Kidney (tissue), 14 donors: ENCODE measurements around the gene TMEM208. TPM values are rescaled to one million over a fixed set of nuclear protein-coding genes. Genes with fewer than 3 reads are reported as not detected.

ENCODE experiments used
- DNase-seq, 5 donors: peaks; one replicate each; pipeline ENCODE4 v3.0.0-alpha.2; 2013 to 2020
- FAIRE-seq: peaks from 2 replicates; lab custom pipeline; 2012; peaks lifted over from hg19 to GRCh38; lab: Jason Lieb, UNC
- H3K27ac ChIP-seq, 2 donors: one replicate each; pipeline ENCODE4 v1.7.0; 2013; ENCODE audit warnings: low read depth in 2 of 2, low read length in 2 of 2, inconsistent platforms in 1 of 2
- H3K27me3 ChIP-seq: one replicate; pipeline ENCODE4 v1.7.1; 2013; ENCODE audit warnings: low read length, inconsistent platforms; ENCODE audit not compliant: control insufficient read depth, insufficient read depth
- H3K36me3 ChIP-seq, 3 donors: one replicate each; pipeline versions ENCODE4 v1.7.0 to v1.7.1; 2013; ENCODE audit warnings: low read length in 3 of 3, control low read depth in 1 of 3, inconsistent platforms in 1 of 3; ENCODE audit not compliant: insufficient read depth in 3 of 3, control insufficient read depth in 2 of 3
- H3K4me1 ChIP-seq, 3 donors: one replicate each; pipeline versions ENCODE4 v1.7.0 to v1.7.1; 2013; ENCODE audit warnings: low read length in 3 of 3, inconsistent platforms in 1 of 3, low read depth in 1 of 3; ENCODE audit not compliant: control insufficient read depth in 2 of 3, insufficient read depth in 2 of 3
- H3K4me3 ChIP-seq, 3 donors: one replicate each; pipeline versions ENCODE4 v1.7.0 to v1.8.1; 2013; ENCODE audit warnings: low read length in 3 of 3, control low read depth in 1 of 3, inconsistent platforms in 1 of 3
- H3K9ac ChIP-seq, 3 donors: one replicate each; pipeline versions ENCODE4 v1.7.0 to v1.7.1; 2013; ENCODE audit warnings: low read length in 3 of 3, control low read depth in 1 of 3, inconsistent platforms in 1 of 3
- H3K9me3 ChIP-seq, 3 donors: one replicate each; pipeline versions ENCODE4 v1.7.0 to v1.7.1; 2013; ENCODE audit warnings: low read length in 3 of 3, control low read depth in 1 of 3, inconsistent platforms in 1 of 3; ENCODE audit not compliant: control insufficient read depth in 2 of 3, insufficient read depth in 1 of 3
- intact Hi-C: fragments of 100-400 bp; cut with DNase I; formaldehyde crosslinking; loops from one replicate; pipeline ENCODE4 v1.11.1; 2022
- polyA plus RNA-seq: library from polyadenylated mRNA; stranded (reverse); fragments of 350-450 nt; fragmentation: Illumina TruSeq; extraction: RNeasy Lipid Tissue Mini Kit (QIAGEN cat#74804); gene quantifications from one replicate; pipeline ENCODE4 v1.2.3, GENCODE V29; 2014; ENCODE audit warnings: low read depth, low replicate concordance; ENCODE audit not compliant: insufficient read depth
- total RNA-seq: library from RNA; stranded (reverse); fragmentation: NEBNext Ultra II Directional; extraction: Animal tissue kit (Norgen Biotek cat#: 25700); gene quantifications from one replicate; pipeline ENCODE4 v1.2.1, GENCODE V29; 2021
- TF ChIP-seq, protein P1 (sequence below): IDR thresholded peaks from 3 replicates; pipeline ENCODE4 v1.5.1; 2012; ENCODE audit warnings: mild to moderate bottlenecking, moderate library complexity, borderline replicate concordance; ENCODE audit not compliant: insufficient read depth; ENCODE audit errors: extremely low read depth
- donor health status: control.
- donor health status: control.
- donor health status: control.
- donor health status: control.
- donor health status: control.
- donor health status: DM: yes; HTN: yes; CAD: no.
- donor health status: Normal renal cell carcinoma (clear cell type).

The TMEM208 gene
- total and polyA plus RNA-seq, 2 donors from 2014 or later = 47.1 to 145 TPM

DNA sequence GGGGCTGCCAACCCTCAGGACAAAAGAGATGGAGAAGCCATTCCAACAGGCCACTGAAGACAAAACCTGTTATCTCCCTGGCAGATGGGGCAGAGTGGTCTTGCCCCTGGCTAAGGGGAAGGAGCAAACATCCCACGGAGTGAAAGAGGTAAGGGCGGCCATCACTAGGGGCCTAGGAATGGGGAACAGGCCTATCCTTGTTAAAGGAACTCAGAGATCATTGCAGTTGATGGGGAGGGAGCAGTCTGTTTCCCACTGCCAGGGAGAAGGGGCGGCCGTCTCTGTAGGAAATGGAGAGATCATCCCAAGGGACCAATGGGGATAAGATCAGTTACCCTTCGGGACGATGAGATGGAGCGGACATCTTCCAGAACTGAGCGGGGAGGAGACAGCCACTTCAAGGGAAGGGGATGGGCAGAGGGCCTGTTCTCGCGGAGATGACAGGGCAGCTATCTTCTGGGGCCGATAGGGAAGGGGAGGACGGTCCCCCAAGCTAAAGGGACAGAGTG lies 581 bp upstream of the TMEM208 start:
- TF ChIP-seq, protein P1, sequence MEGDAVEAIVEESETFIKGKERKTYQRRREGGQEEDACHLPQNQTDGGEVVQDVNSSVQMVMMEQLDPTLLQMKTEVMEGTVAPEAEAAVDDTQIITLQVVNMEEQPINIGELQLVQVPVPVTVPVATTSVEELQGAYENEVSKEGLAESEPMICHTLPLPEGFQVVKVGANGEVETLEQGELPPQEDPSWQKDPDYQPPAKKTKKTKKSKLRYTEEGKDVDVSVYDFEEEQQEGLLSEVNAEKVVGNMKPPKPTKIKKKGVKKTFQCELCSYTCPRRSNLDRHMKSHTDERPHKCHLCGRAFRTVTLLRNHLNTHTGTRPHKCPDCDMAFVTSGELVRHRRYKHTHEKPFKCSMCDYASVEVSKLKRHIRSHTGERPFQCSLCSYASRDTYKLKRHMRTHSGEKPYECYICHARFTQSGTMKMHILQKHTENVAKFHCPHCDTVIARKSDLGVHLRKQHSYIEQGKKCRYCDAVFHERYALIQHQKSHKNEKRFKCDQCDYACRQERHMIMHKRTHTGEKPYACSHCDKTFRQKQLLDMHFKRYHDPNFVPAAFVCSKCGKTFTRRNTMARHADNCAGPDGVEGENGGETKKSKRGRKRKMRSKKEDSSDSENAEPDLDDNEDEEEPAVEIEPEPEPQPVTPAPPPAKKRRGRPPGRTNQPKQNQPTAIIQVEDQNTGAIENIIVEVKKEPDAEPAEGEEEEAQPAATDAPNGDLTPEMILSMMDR = no peak
- peak overlapping the region; percentile 0 to 85 for H3K27ac ChIP-seq
- no peaks in the 10 kb centered on the region for H3K9me3 ChIP-seq
- intact Hi-C loops = no loop called here
- DNase-seq (no peak), FAIRE-seq (no peak)
- peak overlapping the region; percentile 83 to 100 (median 98) for H3K4me3 ChIP-seq
- H3K27me3 ChIP-seq = no peaks in the 10 kb centered on the region
- H3K4me1 ChIP-seq = peaks cover 0 to 20% (median 11%) of the 10 kb centered on the region in 3 donors
- H3K36me3 ChIP-seq = peaks cover 2 to 26% (median 11%) of the 10 kb centered on the region in 3 donors
- peak overlapping the region; percentile 38 to 96 (median 80) for H3K9ac ChIP-seq

DNA sequence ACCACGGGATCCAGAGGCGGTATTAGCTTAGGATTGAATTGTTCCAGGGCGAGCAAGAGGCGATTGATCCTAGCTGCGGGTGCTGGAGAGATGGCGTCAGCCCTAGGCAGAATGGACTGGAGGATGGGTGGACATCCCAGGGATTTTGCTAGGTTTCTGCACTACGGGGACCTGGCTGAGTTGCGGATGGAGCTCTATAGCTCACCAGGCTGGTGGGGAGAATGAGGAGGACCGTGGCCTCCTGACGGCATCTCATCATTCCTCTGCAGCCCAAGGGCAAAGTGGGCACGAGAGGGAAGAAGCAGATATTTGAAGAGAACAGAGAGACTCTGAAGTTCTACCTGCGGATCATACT lies 614 bp downstream of the TMEM208 start:
- FAIRE-seq = no peak
- intact Hi-C loops = no loop called here
- Histone ChIP-seq H3K27me3 (no peaks in the 10 kb centered on the region), H3K36me3 (peaks cover 2 to 26% (median 16%) of the 10 kb centered on the region in 3 donors), H3K27ac (peak overlapping the region in 1 of 2 donors; percentile 85), H3K4me1 (peaks cover 0 to 20% (median 11%) of the 10 kb centered on the region in 3 donors), H3K4me3 (peak overlapping the region; percentile 94 to 100 (median 98)), H3K9me3 (no peaks in the 10 kb centered on the region), H3K9ac (peak overlapping the region; percentile 85 to 96 (median 90))
- no peak for DNase-seq
- TF ChIP-seq, protein P1 = no peak

GRCh38 chr16:67228034-67228785 lies 1.3 kb downstream of the TMEM208 start:
- Histone ChIP-seq H3K27me3 (no peaks in the 10 kb centered on the region), H3K9ac (peak overlapping the region in 1 of 3 donors; percentile 96), H3K27ac (no peak overlapping the region), H3K4me1 (peaks cover 0 to 20% (median 11%) of the 10 kb centered on the region in 3 donors), H3K4me3 (peak overlapping the region; percentile 94 to 100 (median 98)), H3K36me3 (peaks cover 2 to 26% (median 16%) of the 10 kb centered on the region in 3 donors), H3K9me3 (no peaks in the 10 kb centered on the region)
- FAIRE-seq (no peak), DNase-seq (no peak)
- TF ChIP-seq, protein P1 = no peak
- intact Hi-C loops = no loop called here
